Measurements from ENCODE around the gene KLHL11. TPM values are rescaled to one million over a fixed set of nuclear protein-coding genes. Genes with fewer than 3 reads are reported as not detected.
A peak's percentile ranks its signal among the peaks of the same experiment; 100 is the strongest.

KLHL11 gene
- total and polyA plus RNA-seq, 9 of the 15 experiments (the other 6 are each of a cell fraction or from before 2014, with no cell fraction given): 0.20 to 17.0 (median 10.3) TPM

GRCh38 chr17:41863074-41863848 is 2.0 kb downstream of the KLHL11 start (continued):
- TF ChIP-seq RCOR1 (IDR thresholded peaks at IDR 0.05; ENCODE audit: borderline replicate concordance in 1 of 2, low read depth in 2 of 2, low read length in 2 of 2) (0 out of 4 replicates have a peak, but pooled peaks of 1 of the 2 experiments have one; percentile 11), PHF8 (IDR thresholded peaks at IDR 0.05; ENCODE audit: borderline replicate concordance, low read length) (no peak), CHD7 (IDR thresholded peaks at IDR 0.05; ENCODE audit: low read depth, low read length) (no peak)

All from K562 (cell line).